Stimulated activated CD4-positive, alpha-beta T cell treated with anti-CD3 and anti-CD28 coated beads, Interleukin-4, amount 100 ng/mL, for 24 hours (primary cell): ENCODE measurements around the gene VGF.

Experiments used
- DNase-seq: peaks from one replicate; pipeline ENCODE4 v3.0.0-alpha.2; 2020

Gene VGF

DNA sequence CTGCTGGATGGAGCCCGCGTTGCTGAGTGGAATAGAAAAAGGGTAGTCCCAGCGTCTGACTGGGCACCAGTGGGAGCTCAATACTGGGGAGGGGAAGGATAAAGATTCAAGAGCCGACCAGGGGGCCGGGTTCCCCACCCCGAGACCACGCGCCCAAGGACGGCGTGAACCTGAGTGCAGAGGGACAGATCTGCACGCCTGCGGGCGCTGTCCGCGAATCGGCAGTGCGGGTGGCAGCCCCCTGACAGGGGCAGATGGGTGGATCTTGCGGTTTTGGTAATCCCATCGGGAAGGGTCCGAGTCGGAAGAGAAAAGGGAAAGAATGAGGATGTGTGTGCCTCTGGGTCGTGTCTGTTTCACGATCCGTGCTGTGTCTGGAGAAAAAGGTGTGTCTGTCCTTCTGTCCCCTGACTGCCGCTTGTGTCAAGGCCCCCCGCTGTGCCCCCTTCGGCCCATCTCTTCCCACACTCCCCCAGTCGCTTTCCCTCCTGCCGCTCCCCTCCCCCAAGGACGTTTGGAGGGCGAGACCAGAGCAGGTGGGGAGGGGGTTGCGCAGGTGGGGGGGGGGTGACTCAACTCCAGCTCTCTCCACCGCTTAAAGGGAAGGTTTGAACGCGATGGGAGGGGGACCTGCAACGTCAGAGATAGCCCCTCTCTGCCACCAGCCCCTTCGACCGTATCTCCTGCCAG lies 734 bp upstream of the VGF start:
- no peak for DNase-seq

- DNase-seq, result no peak
Measured at GRCh38 chr7:101164071-101164840, 1.1 kb downstream of the VGF start.

GRCh38 chr7:101163279-101164070 lies 1.9 kb downstream of the VGF start:
- no peak for DNase-seq

DNA sequence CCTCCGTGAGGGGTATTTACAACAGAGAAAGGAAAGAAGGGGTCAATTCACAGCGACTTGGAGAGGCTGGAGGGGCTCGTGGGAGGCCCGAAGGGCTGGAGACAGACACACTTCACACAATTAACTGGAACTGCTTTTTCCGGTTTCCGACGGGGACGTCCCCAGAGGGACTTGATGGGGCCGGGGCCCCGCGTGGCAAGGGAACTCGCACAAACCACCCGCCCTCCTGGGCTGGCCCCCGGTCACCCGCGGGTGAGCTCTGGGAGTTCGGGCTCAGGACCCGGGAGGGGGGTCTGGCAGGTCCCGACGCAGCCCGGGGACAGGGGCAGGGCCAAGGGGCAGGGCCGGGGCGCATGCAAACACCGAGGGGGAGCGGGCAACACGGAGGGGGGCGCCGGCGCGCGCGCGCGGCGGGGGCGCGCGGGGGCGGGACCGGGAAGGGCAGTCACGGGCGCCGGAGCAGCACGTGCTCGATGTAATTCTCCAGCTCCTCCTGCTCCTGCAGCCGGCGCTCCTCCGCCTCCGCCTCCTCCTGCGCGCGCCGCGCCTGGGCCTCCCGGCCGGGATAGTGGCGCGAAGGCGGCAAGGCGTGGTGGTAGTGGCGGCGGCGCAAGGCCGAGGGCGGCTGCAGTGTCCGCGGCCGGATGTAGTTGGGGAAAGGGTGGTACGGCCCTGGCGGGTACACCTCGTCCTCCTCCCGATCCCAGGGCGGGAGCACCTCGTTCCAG lies 2.7 kb downstream of the VGF start:
- DNase-seq, result no peak

GRCh38 chr7:101161692-101162471 lies 3.5 kb downstream of the VGF start:
- no peak for DNase-seq

- DNase-seq, result no peak
Measured at GRCh38 chr7:101160910-101161309, 4.5 kb downstream of the VGF start.

DNA sequence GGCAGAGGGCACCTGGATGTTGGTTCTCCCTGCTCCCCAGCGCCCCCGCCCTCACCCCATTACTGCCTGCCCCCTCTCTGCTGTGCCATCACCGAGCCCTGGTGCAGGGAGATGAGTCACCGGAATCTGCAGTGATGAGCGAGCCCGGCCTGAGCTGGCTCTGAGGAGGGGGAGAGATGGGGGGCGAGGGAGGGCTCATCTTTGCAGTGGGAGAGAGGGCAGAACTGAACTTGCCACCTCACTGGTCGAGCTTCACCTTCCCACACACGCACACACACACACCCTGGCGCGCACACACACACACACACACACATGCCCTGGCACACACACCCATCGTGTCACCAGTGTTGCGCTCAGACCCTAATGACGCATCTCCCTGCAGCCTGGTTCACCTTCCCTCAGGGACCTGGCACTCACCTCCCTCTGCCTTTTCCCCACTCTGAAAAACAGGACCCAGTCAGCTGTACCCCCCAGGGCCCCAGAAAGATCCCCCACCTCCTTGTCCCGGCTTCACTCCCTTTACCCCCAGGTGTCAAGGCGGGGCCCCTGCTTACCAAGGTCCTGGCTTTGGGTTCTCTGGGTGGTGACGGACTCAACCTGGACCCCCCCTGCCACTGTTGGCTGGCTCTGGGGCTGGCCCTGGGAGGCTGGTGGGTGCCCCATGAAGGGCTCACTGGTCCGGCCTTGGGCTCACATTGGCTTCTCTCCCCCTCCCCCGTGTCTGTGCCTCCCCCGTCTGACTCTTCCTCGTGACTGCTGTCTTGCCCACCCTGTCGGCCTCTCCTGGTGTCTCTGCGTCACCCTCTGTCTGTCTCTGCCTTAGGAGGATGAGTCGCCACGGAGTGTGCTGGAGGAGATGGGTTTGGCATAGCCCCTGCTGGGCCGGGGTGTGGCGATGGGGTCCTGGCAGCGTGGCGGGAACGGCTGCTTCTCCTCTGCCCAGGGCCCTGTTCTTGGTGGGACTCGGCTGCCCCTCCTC lies 5.4 kb downstream of the VGF start:
- DNase-seq, result no peak

DNA sequence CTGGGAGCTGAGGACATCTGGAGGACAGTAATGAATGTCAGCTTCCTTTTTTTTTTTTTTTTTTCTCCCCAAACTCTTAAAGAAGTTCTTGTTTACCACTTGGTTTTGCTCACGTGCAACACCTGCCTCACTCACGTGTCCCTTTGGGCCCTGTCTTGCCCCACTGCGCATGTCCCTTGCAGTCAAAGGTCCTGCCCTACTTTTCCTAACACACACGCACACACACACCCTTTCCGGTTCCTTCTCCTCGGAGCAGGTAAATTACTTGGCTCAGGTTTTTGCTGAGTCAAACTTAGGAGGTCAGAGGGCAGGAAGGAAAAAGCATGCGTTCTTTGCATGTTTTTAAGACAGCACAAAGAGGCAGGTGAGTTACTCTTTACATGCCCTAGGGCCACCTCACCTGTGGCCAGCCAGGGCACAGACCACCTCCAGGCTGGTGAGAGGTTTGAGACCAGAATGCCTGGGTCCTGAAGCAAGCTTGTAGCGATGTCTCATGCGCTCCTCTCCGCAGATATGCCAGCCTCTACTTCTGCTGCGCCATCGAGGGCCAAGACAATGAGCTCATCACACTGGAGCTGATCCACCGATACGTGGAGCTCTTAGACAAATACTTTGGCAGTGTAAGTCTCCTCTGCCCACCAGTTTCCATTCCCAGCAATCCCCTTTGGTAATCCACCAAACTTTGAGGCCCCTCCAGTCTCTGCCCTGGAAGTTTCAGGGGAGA lies 8.3 kb downstream of the VGF start:
- DNase-seq, result no peak

DNA sequence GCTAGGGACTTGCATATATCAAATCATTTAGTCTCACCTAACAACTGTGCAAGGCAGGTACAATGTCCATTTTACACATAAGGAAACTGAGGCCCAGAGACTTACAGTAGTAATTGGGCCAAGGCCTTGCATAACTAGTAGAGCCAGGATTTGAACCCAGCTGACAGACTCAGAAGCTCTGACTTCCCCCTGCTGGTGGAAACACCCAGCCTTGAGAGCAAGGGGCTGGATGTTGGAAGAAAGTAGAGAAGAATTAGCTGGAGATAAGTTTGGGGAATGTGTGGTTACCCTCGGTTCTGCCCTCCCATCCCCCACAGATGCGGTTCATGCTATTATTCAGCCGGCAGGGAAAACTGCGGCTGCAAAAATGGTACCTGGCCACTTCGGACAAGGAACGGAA lies 9.1 kb downstream of the VGF start:
- DNase-seq, result no peak

DNA sequence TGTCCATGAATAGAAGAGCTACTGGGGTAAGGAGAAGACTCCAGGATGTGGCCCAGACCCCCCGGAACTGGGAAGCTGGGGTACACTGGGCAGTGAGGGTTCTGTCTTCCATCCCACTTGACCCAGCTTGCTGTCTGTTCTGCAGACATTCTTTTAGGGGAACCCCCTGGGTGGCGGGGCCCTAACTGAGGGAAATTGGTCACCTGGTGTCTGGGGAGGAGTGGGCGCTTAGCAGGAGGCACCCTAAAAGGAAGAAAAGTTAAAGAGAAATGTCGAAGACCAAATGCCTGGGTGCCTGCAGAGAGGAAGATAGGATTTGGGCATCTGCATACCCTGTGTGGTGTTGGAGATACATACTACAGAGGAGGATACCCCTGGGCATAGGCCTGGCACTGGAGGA lies 10.1 kb downstream of the VGF start:
- DNase-seq, result no peak

- DNase-seq, result no peak
Measured at GRCh38 chr7:101154693-101155102, 10.7 kb downstream of the VGF start.

DNA sequence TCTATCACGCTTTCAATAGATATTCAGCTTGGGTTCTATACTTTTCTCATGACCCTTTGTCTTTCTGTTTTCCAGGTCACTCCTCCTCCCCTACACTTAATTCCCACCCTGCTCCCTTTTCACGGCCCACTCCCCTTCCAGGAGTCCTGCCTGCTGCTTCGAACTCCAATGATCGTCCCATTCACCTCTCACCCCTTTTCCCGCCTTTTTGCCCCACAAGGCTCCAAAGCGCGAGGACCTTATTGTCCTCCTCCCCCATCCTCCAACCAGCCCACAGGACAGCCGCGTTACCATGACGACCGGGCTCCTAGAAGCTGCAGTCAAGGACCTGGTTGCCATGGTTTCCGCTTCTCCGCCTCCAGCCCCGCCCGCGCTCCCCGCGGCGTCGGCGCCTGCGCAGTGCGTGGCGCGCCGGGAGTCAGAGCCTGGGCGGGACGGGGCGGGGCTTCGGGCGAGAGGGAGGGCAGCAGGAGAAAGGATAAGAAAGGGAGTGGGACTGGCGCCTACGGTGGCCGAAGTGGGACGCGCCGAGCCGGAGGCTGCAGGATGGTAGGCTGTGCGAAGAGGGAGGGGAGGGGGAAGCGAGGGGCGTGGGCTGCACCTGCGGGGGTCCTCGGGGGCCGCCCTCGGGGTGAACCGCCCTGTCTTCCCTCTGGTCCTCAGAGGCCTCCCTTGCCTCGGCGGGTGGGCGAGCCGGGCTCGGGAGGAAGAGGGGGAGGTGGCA lies 11.2 kb downstream of the VGF start, which contains the start of gene AP1S1:
Gene AP1S1, plus strand, starts transcription at position 508 of the 724 bp plus-strand sequence. Its CDS starts 39 bp downstream, at position 547.
- peak; percentile 91 for DNase-seq

DNA sequence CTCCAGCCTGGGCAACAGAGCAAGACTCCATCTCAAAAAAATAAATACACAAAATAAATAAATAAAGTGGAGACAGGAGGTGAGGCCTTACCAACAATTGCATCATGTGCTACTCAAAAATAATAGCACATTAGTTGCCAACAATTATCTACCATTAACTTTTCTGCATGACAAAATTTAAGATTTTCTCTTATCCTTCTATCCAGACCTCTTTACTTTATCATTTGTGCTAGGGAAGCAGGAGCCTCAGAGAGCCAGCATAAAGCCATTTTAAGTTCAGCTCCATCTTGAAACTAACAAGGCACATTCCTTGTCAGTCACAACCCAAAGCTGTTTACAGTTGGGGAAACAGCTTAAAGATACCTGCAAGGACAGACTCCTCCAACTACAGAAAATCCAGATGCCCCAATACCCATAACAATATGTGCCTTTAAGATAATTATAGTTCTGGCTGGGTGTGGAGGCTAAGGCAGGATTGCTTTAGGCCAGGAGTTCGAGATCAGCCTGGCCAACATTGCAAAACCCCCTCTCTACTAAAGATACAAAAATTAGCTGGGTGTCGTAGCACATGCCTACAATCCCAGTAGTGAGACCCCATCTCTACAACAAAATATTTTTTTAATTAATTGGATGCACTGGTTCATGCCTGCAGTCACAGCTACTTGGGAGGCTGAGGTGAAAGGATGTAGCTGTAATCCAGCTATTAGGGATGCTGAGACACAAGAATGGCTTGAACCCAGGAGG lies 13.3 kb downstream of the VGF start:
- no peak for DNase-seq

GRCh38 chr7:101140746-101141382 lies 24.5 kb downstream of the VGF start:
- DNase-seq, result no peak

GRCh38 chr7:101140339-101140699 lies 25.1 kb downstream of the VGF start:
- no peak for DNase-seq

GRCh38 chr7:101138213-101138870 lies 27.0 kb downstream of the VGF start:
- peak; percentile 91 for DNase-seq

- no peak for DNase-seq
Measured at GRCh38 chr7:101137651-101138212, 27.6 kb downstream of the VGF start.
